T47D (cell line): ENCODE measurements around the gene DGKB.

ENCODE experiments used
- DNase-seq, 2 experiments: peaks; one replicate each; pipeline versions ENCODE4 v3.0.0 to v3.0.0-alpha.2; 2011 to 2012; ENCODE audit warnings: low read depth in 1 of 2, low spot score in 1 of 2
- JUND ChIP-seq: IDR thresholded peaks from 2 replicates; pipeline ENCODE4 v1.6.1; 2012; ENCODE audit warnings: low read depth
- in situ Hi-C: cut with HindIII; loops from 2 replicates; pipeline ENCODE4 v1.10.0; 2016; ENCODE audit warnings: low sequenced_read_pairs, low pct_unique_long_range_greater_than_20kb

The DGKB gene

DNA sequence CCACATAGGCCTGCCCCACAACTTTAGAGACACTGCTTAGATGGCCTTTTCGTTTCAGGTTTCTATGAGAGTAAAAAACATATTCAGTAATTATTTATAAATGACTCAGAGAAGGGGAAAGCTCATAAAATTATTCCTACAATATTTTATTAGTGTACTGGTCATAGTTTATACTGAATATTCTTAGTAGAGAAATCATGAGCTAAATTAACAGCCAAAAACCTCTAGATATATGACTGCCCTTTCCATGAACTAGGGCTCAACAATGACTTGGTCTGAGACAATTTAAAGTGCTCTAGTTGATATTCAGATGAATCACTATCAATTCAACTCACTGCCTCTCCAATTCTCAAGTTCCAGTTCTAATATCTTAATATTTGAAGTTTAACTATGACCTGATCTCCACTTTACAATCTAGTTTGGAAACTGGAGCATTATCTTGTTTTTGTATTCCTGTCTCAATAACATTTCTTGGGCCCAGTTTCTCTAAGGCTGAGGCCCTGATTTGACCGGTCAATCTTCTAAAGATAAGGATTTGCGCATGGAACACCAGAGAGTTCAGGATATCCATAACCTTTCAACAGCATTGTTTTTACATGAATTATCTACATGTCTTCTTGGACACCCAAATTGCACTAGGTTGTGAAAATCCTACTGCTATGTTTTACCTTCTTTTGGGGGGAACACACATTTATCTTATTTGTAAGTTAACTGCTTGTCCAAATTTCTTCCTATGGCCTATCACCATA, 141.6 kb downstream of the DGKB start:
- in situ Hi-C loops = no loop called here
- TF ChIP-seq JUND = no peak

GRCh38 chr7:14759785-14760184, 142.8 kb downstream of the DGKB start:
- in situ Hi-C loops = no loop called here
- DNase-seq = no peak
- no peak for TF ChIP-seq JUND

More for the DNA sequence above, 141.6 kb downstream of the DGKB start:
- no peak for DNase-seq

DNA sequence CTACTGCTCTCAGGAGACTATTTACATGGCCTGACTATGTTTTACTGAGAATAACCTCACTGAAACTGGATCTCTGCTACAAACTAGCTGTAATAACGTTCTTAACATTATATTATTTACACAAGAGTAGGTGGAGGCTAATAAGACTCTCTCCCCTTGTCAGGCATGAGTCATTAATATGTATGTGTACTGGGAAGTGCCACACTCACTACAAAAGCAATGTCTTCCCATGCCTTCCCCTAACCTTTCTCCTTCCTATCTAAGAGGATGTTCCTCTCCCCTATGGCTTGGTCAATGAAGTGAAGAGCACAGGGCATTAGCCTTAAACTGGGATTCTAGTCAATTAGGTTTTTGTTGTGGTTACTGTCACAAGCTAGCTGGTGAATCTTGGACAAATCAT, 147.9 kb downstream of the DGKB start:
- TF ChIP-seq JUND = no peak
- DNase-seq = no peak
- in situ Hi-C loops = no loop called here

DNA sequence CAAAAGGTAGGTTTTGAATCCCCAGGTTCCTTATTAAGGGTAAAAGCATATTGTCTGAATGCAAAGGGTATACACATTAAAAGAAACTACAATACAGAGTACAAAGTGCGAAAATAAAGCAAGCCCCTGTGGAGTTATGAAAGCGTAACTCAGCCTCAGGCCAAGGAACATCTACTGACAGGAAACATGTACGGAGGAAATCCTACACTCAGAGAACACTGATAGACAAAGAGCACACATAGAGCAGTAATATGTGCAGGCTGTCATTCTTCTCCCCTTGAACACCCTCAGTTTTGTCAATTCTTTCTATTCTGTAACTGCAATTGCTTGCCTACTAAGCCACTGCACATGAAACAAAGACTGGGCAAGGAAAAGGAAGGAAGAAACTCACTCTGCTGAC, 150.2 kb downstream of the DGKB start:
- DNase-seq = no peak
- in situ Hi-C loops = no loop called here
- no peak for TF ChIP-seq JUND

GRCh38 chr7:14751461-14751860, 151.1 kb downstream of the DGKB start:
- no peak for TF ChIP-seq JUND
- in situ Hi-C loops = no loop called here
- DNase-seq = no peak

- in situ Hi-C loops = no loop called here
- no peak for DNase-seq
- TF ChIP-seq JUND = no peak
These were observed 154.1 kb downstream of the DGKB start for GRCh38 chr7:14748461-14748860.

GRCh38 chr7:14747701-14748100, 154.8 kb downstream of the DGKB start:
- TF ChIP-seq JUND = no peak
- in situ Hi-C loops = no loop called here
- no peak for DNase-seq

GRCh38 chr7:14745076-14745475, 157.5 kb downstream of the DGKB start:
- TF ChIP-seq JUND = no peak
- in situ Hi-C loops = no loop called here
- no peak for DNase-seq

DNA sequence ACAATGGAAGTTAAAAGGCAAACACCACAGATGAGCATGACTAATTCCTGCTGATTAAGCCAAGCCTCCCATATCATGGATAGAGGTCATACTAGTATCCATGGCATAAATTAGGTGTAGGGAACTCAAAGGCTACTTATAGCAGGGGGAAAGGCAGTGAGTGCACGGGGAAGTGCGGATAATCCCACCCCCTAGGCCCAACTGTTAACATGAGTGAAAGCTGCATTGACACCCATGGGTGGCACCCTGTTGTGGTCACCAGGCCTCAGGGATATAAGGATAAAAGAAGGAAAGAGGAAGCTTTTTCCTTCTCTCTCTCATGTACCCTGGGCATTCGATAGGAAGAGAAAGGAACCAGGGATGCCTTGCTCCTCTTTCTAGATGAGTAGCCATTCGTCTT, 161.9 kb downstream of the DGKB start:
- DNase-seq = no peak
- in situ Hi-C loops = no loop called here
- TF ChIP-seq JUND = no peak

DNA sequence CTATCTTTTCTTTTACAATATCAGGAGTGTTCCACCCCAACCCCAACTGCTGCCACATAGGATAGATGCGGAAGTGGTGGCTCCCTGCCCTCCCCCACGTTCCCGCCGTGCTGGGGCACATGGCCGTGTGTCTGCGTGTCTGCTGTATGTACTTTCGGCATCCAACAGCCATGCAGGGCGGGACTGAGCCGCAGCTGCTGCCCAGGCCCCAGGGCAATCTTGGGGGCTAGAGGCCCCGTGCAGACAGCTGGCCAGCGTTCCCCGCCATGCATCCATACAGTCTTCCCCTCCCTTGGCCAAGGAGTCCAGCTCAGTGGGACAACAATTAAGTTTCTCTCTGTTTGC, 162.7 kb downstream of the DGKB start:
- TF ChIP-seq JUND = no peak
- no peak for DNase-seq
- in situ Hi-C loops = no loop called here

DNA sequence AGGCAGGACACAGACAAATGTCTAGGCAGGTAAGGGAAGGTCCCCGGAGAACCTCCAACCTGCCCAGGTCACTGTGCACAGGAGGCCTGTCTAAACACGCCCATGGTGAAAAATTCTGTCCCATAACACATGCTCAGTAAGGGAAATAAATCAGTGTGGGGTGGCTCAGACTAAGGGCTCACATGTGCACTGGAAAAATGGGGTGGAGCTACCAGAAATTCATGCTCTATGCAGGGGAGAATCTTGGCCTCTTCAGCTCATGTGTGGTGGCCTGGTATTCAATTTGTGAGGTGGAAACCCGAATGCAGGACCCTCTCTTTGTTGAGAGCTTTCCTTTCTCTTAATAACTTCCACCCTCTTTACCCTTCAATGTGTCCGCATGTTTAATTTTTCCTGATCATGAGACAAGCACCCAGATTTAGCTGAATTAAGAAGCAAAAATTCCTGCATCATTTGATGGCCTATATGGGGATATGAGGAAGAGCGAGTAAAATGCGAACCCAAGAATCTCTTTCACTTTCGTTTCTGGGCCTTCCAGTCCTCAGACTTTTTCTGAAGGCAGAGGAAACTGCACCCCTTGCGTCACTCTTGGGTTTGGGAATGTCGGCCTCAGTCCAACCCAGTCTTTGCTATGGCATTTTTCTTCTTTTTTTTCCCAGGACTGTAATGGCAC, 163.2 kb downstream of the DGKB start:
- in situ Hi-C loops = no loop called here
- peak in 1 of 2 experiments; percentile 35 for DNase-seq
- TF ChIP-seq JUND = no peak

GRCh38 chr7:14738086-14738485, 164.5 kb downstream of the DGKB start:
- in situ Hi-C loops = no loop called here
- DNase-seq = no peak
- TF ChIP-seq JUND = no peak

DNA sequence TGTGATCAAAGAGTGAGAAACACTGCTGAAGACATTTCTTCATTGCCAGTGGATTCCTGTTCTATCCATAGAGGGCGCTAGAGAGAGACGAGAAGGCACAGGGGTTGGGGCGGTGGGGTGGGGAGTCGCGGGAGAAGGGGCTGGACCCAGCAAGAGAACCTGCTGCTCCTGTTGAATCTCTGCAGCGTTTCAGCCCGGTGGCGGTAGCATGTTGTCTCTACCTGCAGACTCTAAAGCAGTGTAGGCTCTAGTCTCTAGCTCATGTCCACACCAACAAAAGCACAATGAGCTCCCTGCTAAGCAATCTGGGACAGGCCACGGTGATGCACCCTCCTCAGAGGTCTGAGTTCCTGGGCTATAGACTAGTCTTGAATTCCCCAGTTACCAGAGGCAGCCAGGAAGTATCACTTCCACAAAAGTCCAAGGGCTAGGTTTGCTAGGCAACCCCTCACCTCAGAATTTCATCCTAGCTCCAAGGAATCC, 167.7 kb downstream of the DGKB start:
- DNase-seq = peak in 1 of 2 experiments; percentile 64

GRCh38 chr7:14720785-14721184, 181.8 kb downstream of the DGKB start:
- TF ChIP-seq JUND = no peak
- DNase-seq = no peak
- in situ Hi-C loops = no loop called here

More for the DNA sequence above, 167.7 kb downstream of the DGKB start:
- in situ Hi-C loops = no loop called here
- no peak for TF ChIP-seq JUND
